WTC11 (cell line): Measurements from ENCODE around the gene TRPC4AP. TPM values are rescaled to one million over a fixed set of nuclear protein-coding genes. Genes with fewer than 3 reads are reported as not detected.

Source experiments
- ATAC-seq: fragments of 200-7000 bp; cut with Tn5 transposase; 2 replicates; pipeline ENCODE4 v1.10.0; 2021; ENCODE audit warnings: mild to moderate bottlenecking, moderate library complexity
- CTCF ChIA-PET: fragments of 300-600 bp; sonication (Branson Sonifier 250); formaldehyde crosslinking; loops from one replicate; lab custom pipeline; 2021; ENCODE audit warnings: antibody characterized with exemption; lab: Charles Lee
- POLR2A ChIA-PET: fragments of 350-600 bp; sonication (Branson Sonifier 250); formaldehyde crosslinking; loops from one replicate; lab custom pipeline; 2021; ENCODE audit warnings: antibody characterized with exemption; lab: Charles Lee
- DNase-seq: peaks from one replicate; pipeline ENCODE4 v3.0.0; 2021; ENCODE audit warnings: low spot score
- H3K27ac Mint-ChIP-seq: 2 replicates; pipeline ENCODE4 v1.8.0; 2021; ENCODE audit warnings: mixed read lengths
- H3K27me3 Mint-ChIP-seq: 2 replicates; pipeline ENCODE4 v1.8.0; 2021; ENCODE audit warnings: low read depth, mild to moderate bottlenecking, moderate library complexity, mixed read lengths
- H3K36me3 Mint-ChIP-seq: 2 replicates; pipeline ENCODE4 v1.8.0; 2021; ENCODE audit warnings: mixed read lengths
- H3K4me1 Mint-ChIP-seq: 2 replicates; pipeline ENCODE4 v1.8.0; 2022; ENCODE audit warnings: mixed read lengths
- H3K4me3 Mint-ChIP-seq: 2 replicates; pipeline ENCODE4 v1.8.0; 2021; ENCODE audit warnings: mild to moderate bottlenecking, moderate library complexity, mixed read lengths
- H3K9me3 Mint-ChIP-seq: 2 replicates; pipeline ENCODE4 v1.8.0; 2021; ENCODE audit warnings: mixed read lengths
- ARID4B ChIP-seq: sonication (generic); formaldehyde crosslinking; IDR thresholded peaks from 2 replicates; pipeline ENCODE4 v1.8.0; 2023; ENCODE audit warnings: missing genetic modification reagents, mild to moderate bottlenecking, borderline replicate concordance
- ATF2 ChIP-seq: sonication (generic); formaldehyde crosslinking; IDR thresholded peaks from 2 replicates; pipeline ENCODE4 v1.8.1; 2022; ENCODE audit warnings: low read depth, missing genetic modification reagents, borderline replicate concordance
- ATF3 ChIP-seq: sonication (generic); formaldehyde crosslinking; conservative IDR thresholded peaks from 2 replicates; pipeline ENCODE4 v1.8.1; 2022; ENCODE audit warnings: mild to moderate bottlenecking, missing genetic modification reagents
- MXD4 ChIP-seq: fragments of 250-450 bp; sonication (Bioruptor Pico); IDR thresholded peaks from 2 replicates; pipeline ENCODE4 v1.8.0; 2021; ENCODE audit warnings: mild to moderate bottlenecking, moderate library complexity, borderline replicate concordance
- NFATC4 ChIP-seq: fragments of 250-450 bp; sonication (Bioruptor Pico); IDR thresholded peaks from 2 replicates; pipeline ENCODE4 v1.9.0; 2021; ENCODE audit warnings: mild to moderate bottlenecking
- PREB ChIP-seq: sonication (generic); formaldehyde crosslinking; IDR thresholded peaks from 2 replicates; pipeline ENCODE4 v1.8.1; 2022; ENCODE audit warnings: mild to moderate bottlenecking, missing genetic modification reagents, moderate library complexity, borderline replicate concordance
- PRRX2 ChIP-seq: fragments of 250-450 bp; sonication (Bioruptor Pico); IDR thresholded peaks from 2 replicates; pipeline ENCODE4 v1.8.0; 2021; ENCODE audit warnings: mild to moderate bottlenecking
- SOX15 ChIP-seq: fragments of 250-450 bp; sonication (Bioruptor Pico); IDR thresholded peaks from 2 replicates; pipeline ENCODE4 v1.9.0; 2021; ENCODE audit warnings: mild to moderate bottlenecking
- SP1 ChIP-seq: sonication (generic); formaldehyde crosslinking; conservative IDR thresholded peaks from 2 replicates; pipeline ENCODE4 v1.8.1; 2022; ENCODE audit warnings: missing genetic modification reagents
- TEAD1 ChIP-seq: sonication (generic); formaldehyde crosslinking; IDR thresholded peaks from 2 replicates; pipeline ENCODE4 v1.8.0; 2022; ENCODE audit warnings: mild to moderate bottlenecking, missing genetic modification reagents
- USF2 ChIP-seq: sonication (generic); formaldehyde crosslinking; IDR thresholded peaks from 2 replicates; pipeline ENCODE4 v1.8.1; 2023; ENCODE audit warnings: mild to moderate bottlenecking, missing genetic modification reagents, moderate library complexity
- ZBTB21 ChIP-seq: sonication (generic); formaldehyde crosslinking; IDR thresholded peaks from 2 replicates; pipeline ENCODE4 v1.8.1; 2023; ENCODE audit warnings: mild to moderate bottlenecking, missing genetic modification reagents, borderline replicate concordance
- ZBTB43 ChIP-seq: sonication (generic); formaldehyde crosslinking; IDR thresholded peaks from 2 replicates; pipeline ENCODE4 v1.8.1; 2023; ENCODE audit warnings: mild to moderate bottlenecking, missing genetic modification reagents
- ZNF317 ChIP-seq: sonication (generic); formaldehyde crosslinking; IDR thresholded peaks from 2 replicates; pipeline ENCODE4 v1.8.1; 2023; ENCODE audit warnings: low read depth, mild to moderate bottlenecking, moderate library complexity, missing genetic modification reagents, borderline replicate concordance
- ZNF423 ChIP-seq: fragments of 250-450 bp; sonication (Bioruptor Pico); IDR thresholded peaks from 2 replicates; pipeline ENCODE4 v2.1.2; 2022; ENCODE audit warnings: mild to moderate bottlenecking, moderate library complexity
- total RNA-seq: library from RNA; stranded (reverse); gene quantifications from 3 replicates; pipeline ENCODE4 v1.2.3, GENCODE V29; 2021

The TRPC4AP gene
- total RNA-seq, 1 experiment from 2014 or later = 73.8 TPM

DNA sequence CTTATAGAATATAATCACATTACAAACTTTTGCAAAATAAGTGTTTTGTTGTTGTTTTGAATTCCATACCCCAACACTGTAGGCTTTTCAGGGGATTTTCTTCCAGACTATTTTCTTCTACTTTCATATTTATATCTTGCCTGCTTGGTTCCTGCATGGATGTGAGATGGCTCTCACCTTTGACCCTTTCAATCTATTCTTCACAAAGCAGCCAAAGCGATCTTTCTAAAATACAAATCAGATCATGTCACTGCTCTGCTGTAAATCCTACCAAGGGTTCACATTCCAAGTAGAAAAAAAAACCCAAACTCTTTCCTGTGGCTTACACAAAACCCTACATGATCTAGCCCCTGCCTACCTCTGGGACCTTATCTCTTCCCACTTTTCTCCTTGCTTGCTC lies 25.0 kb upstream of the TRPC4AP start:
- peaks cover 39% of the 10 kb centered on the region for H3K36me3 Mint-ChIP-seq
- ATAC-seq (no peak), DNase-seq (no peak)
- H3K9me3 Mint-ChIP-seq = no peaks in the 10 kb centered on the region
- H3K4me1 Mint-ChIP-seq = no peaks in the 10 kb centered on the region
- ChIA-PET POLR2A (no interaction called here), CTCF (no interaction called here)
- H3K4me3 Mint-ChIP-seq = no peak overlapping the region
- no peaks in the 10 kb centered on the region for H3K27me3 Mint-ChIP-seq
- H3K27ac Mint-ChIP-seq = no peak overlapping the region
- no peak for TF ChIP-seq SOX15 (CRISPR knock-in tag)

DNA sequence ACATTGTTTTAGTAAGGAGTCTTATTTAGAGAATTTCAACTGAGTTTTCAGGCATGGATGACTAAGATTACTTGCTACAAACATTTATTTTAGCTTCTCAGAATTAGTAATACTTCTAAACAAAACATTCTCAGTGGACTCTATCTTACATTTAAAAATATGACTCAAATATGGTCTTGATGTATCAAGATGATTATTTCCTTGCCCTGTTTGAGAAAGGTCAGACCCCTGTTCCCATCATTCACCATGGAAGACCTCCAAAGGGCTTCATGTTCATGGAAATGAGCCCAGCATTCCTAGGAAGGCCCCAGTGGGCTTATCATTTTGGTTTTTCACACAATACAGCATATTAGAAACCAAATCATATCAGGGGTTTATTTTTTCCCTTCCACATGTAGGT lies 24.6 kb upstream of the TRPC4AP start:
- H3K27me3 Mint-ChIP-seq = no peaks in the 10 kb centered on the region
- DNase-seq = no peak
- no peak overlapping the region for H3K27ac Mint-ChIP-seq
- ChIA-PET CTCF (interaction anchor here (0.7 kb wide), 1 partner anchor 21 kb away, joined by 4 read pairs; no protein-coding TSS in a partner anchor), POLR2A (interaction anchor here (0.5 kb wide), 1 partner anchor 110 kb away, joined by 5 read pairs; no protein-coding TSS in a partner anchor)
- TF ChIP-seq ATF2 (CRISPR knock-in tag) = no peak
- TF ChIP-seq NFATC4 (CRISPR knock-in tag) = no peak
- TF ChIP-seq PREB = no peak
- TF ChIP-seq ZNF317 (CRISPR knock-in tag) = no peak
- H3K4me1 Mint-ChIP-seq = no peaks in the 10 kb centered on the region
- peaks cover 35% of the 10 kb centered on the region for H3K36me3 Mint-ChIP-seq
- H3K4me3 Mint-ChIP-seq = no peak overlapping the region
- ATAC-seq = no peak
- no peaks in the 10 kb centered on the region for H3K9me3 Mint-ChIP-seq

DNA sequence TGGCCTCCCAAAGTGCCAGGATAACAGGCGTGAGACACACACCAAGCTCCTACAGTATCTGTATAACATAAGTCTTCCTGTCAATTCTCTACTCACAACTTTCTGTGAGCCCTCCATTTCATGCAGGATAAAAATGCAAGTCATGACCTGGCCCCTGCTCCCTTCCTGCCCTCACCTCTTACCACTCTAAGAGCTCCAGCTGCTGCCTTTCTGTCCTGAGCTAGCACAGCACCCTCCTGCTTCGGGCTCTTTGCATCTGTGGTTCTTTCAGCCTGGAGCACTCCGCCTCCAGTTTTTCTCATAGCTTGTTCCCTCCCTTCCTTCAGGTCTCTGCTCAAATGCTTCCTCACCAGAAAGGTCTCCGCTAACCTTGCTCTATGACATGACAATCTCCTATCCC lies 23.7 kb upstream of the TRPC4AP start:
- no peak for DNase-seq
- ChIA-PET CTCF (interaction anchor here (0.6 to 1.6 kb wide), 3 partner anchors 20 to 102 kb away, joined by 3 to 4 read pairs (median 3); no protein-coding TSS in a partner anchor), POLR2A (interaction anchor here (0.6 kb wide), 1 partner anchor 147 kb away, joined by 4 read pairs; no protein-coding TSS in a partner anchor)
- Mint-ChIP-seq H3K4me3 (no peak overlapping the region), H3K9me3 (no peaks in the 10 kb centered on the region), H3K27ac (peak overlapping the region; percentile 67; the same call in 1 of the 2 replicates), H3K4me1 (no peaks in the 10 kb centered on the region), H3K27me3 (no peaks in the 10 kb centered on the region), H3K36me3 (peaks cover 30% of the 10 kb centered on the region)
- ATAC-seq = no peak
- TF ChIP-seq ZBTB21 = no peak
- TF ChIP-seq ZBTB43 (CRISPR knock-in tag) = no peak
- TF ChIP-seq MXD4 (CRISPR knock-in tag) = no peak
- no peak for TF ChIP-seq ZNF423 (CRISPR knock-in tag)
- no peak for TF ChIP-seq USF2 (CRISPR knock-in tag)
- no peak for TF ChIP-seq ATF3 (CRISPR knock-in tag)
- no peak for TF ChIP-seq TEAD1 (CRISPR knock-in tag)
- TF ChIP-seq PRRX2 (CRISPR knock-in tag) = no peak
- no peak for TF ChIP-seq SP1 (CRISPR knock-in tag)
- no peak for TF ChIP-seq PREB
- TF ChIP-seq ARID4B (CRISPR knock-in tag) = no peak
